HEK293T (cell line): ENCODE data around the gene IGSF8.

ENCODE experiments used
- CTCF ChIA-PET: fragments of 350-600 bp; formaldehyde crosslinking; extraction: SDS; loops from one replicate; lab custom pipeline; 2021; ENCODE audit warnings: antibody characterized with exemption, inconsistent platforms; lab: Yijun Ruan, JAX
- POLR2A ChIA-PET: fragments of 350-600 bp; formaldehyde crosslinking; extraction: SDS; loops from one replicate; lab custom pipeline; 2020; ENCODE audit warnings: antibody characterized with exemption, inconsistent platforms; lab: Yijun Ruan, JAX
- DNase-seq: peaks from one replicate; pipeline ENCODE4 v3.0.0; 2012; ENCODE audit warnings: mixed read lengths; ENCODE audit errors: extremely low spot score
- ARNT ChIP-seq: fragments of 450-650 bp; IDR thresholded peaks from 2 replicates; pipeline ENCODE4 v1.6.1; 2017; ENCODE audit warnings: mild to moderate bottlenecking
- BHLHE40 ChIP-seq: fragments of 450-650 bp; IDR thresholded peaks from 2 replicates; pipeline ENCODE4 v1.6.1; 2016; ENCODE audit warnings: mild to moderate bottlenecking, moderate library complexity, borderline replicate concordance
- CTBP1 ChIP-seq: fragments of 450-650 bp; IDR thresholded peaks from 2 replicates; pipeline ENCODE4 v1.6.1; 2016; ENCODE audit warnings: borderline replicate concordance
- ELF4 ChIP-seq: fragments of 450-650 bp; IDR thresholded peaks from 2 replicates; pipeline ENCODE4 v1.6.1; 2017; ENCODE audit warnings: antibody characterized with exemption
- FOXA1 ChIP-seq: fragments of 450-650 bp; IDR thresholded peaks from 2 replicates; pipeline ENCODE4 v1.6.1; 2016; ENCODE audit warnings: mild to moderate bottlenecking
- FOXK2 ChIP-seq: fragments of 450-650 bp; IDR thresholded peaks from 2 replicates; pipeline ENCODE4 v1.6.1; 2016; ENCODE audit warnings: mild to moderate bottlenecking
- FOXM1 ChIP-seq: fragments of 450-650 bp; IDR thresholded peaks from 2 replicates; pipeline ENCODE4 v1.6.1; 2017; ENCODE audit warnings: mild to moderate bottlenecking, borderline replicate concordance
- L3MBTL2 ChIP-seq: fragments of 450-650 bp; conservative IDR thresholded peaks from 2 replicates; pipeline ENCODE4 v1.6.1; 2016; ENCODE audit warnings: mild to moderate bottlenecking
- LEF1 ChIP-seq: fragments of 450-650 bp; IDR thresholded peaks from 2 replicates; pipeline ENCODE4 v1.6.1; 2017; ENCODE audit warnings: mild to moderate bottlenecking, borderline replicate concordance
- NFRKB ChIP-seq: fragments of 450-650 bp; IDR thresholded peaks from 2 replicates; pipeline ENCODE4 v1.6.1; 2016; ENCODE audit warnings: mild to moderate bottlenecking, moderate library complexity
- PKNOX1 ChIP-seq: fragments of 450-650 bp; IDR thresholded peaks from 2 replicates; pipeline ENCODE4 v1.6.1; 2016
- SP1 ChIP-seq: fragments of 450-650 bp; IDR thresholded peaks from 2 replicates; pipeline ENCODE4 v1.6.1; 2017
- SUZ12 ChIP-seq: fragments of 450-650 bp; IDR thresholded peaks from 2 replicates; pipeline ENCODE4 v1.6.1; 2016; ENCODE audit warnings: mild to moderate bottlenecking
- TARDBP ChIP-seq: fragments of 450-650 bp; IDR thresholded peaks from 2 replicates; pipeline ENCODE4 v1.6.1; 2016
- ZNF384 ChIP-seq: fragments of 450-650 bp; IDR thresholded peaks from 2 replicates; pipeline ENCODE4 v1.6.1; 2016

IGSF8 gene

GRCh38 chr1:160101717-160102522, 3.5 kb upstream of the IGSF8 start:
- ChIA-PET POLR2A (interaction anchor here (0.6 to 1.2 kb wide), 3 partner anchors 91 to 308 kb away, joined by 3 read pairs; no protein-coding TSS in a partner anchor), CTCF (interaction anchor here (0.6 to 3.1 kb wide), 12 partner anchors 9 to 274 kb away, joined by 3 to 25 read pairs (median 6); partner anchors contain the start of genes PEA15 and PEX19)
- no peak for TF ChIP-seq TARDBP
- no peak for TF ChIP-seq ELF4
- TF ChIP-seq ZNF384, result no peak
- TF ChIP-seq SUZ12, result no peak
- no peak for DNase-seq

GRCh38 chr1:160101037-160101716, 2.8 kb upstream of the IGSF8 start:
- DNase-seq, result peak; percentile 88
- CTCF ChIA-PET, result interaction anchor here (0.5 to 3.1 kb wide), 14 partner anchors 9 to 996 kb away, joined by 3 to 25 read pairs (median 6); partner anchors contain the start of genes PEA15 and PEX19
- POLR2A ChIA-PET, result interaction anchor here (0.7 to 1.2 kb wide), 2 partner anchors 92 to 308 kb away, joined by 3 read pairs; no protein-coding TSS in a partner anchor
- 0 out of 2 replicates have a peak, but pooled peaks have one; percentile 24 for TF ChIP-seq ARNT
- TF ChIP-seq NFRKB, result no peak
- peak; percentile 82 for TF ChIP-seq L3MBTL2

- no peak for DNase-seq
- ChIA-PET POLR2A (no interaction called here), CTCF (interaction anchor here (0.7 to 3.1 kb wide), 9 partner anchors 13 to 276 kb away, joined by 3 to 25 read pairs (median 7); no protein-coding TSS in a partner anchor)
- no peak for TF ChIP-seq ZNF384
Observed at GRCh38 chr1:160099716-160100375, 1.4 kb upstream of the IGSF8 start.

GRCh38 chr1:160098852-160099561, 588 bp upstream of the IGSF8 start:
- DNase-seq, result peak; percentile 100
- ChIA-PET POLR2A (no interaction called here), CTCF (interaction anchor here (0.7 to 2.3 kb wide), 6 partner anchors 13 to 283 kb away, joined by 3 to 20 read pairs (median 5); no protein-coding TSS in a partner anchor)
- no peak for TF ChIP-seq PKNOX1
- TF ChIP-seq CTBP1, result no peak
- peak; percentile 47; the same call in 1 of the 2 replicates for TF ChIP-seq L3MBTL2

GRCh38 chr1:160097151-160097910, 1.1 kb downstream of the IGSF8 start:
- ChIA-PET POLR2A (interaction anchor here (0.9 kb wide), 1 partner anchor 9 kb away, joined by 3 read pairs; no protein-coding TSS in a partner anchor), CTCF (interaction anchor here (0.6 to 2.3 kb wide), 7 partner anchors 11 to 279 kb away, joined by 3 to 20 read pairs (median 5); no protein-coding TSS in a partner anchor)
- TF ChIP-seq SP1 (no peak), FOXM1 (no peak), FOXK2 (no peak), FOXA1 (no peak), BHLHE40 (no peak), CTBP1 (no peak), L3MBTL2 (no peak)
- DNase-seq, result no peak

- DNase-seq, result no peak
Observed at GRCh38 chr1:160096274-160097116, 1.9 kb downstream of the IGSF8 start.

More at GRCh38 chr1:160096274-160097116, 1.9 kb downstream of the IGSF8 start:
- ChIA-PET POLR2A (no interaction called here), CTCF (interaction anchor here (0.6 to 1.7 kb wide), 5 partner anchors 10 to 280 kb away, joined by 3 to 7 read pairs (median 5); no protein-coding TSS in a partner anchor)
- TF ChIP-seq FOXM1, result no peak
- TF ChIP-seq TARDBP, result no peak
- TF ChIP-seq LEF1, result no peak
- no peak for TF ChIP-seq ELF4
- TF ChIP-seq SUZ12, result no peak
- no peak for TF ChIP-seq BHLHE40
- no peak for TF ChIP-seq PKNOX1
- TF ChIP-seq SP1, result no peak
- TF ChIP-seq ARNT, result no peak
- no peak for TF ChIP-seq L3MBTL2
